KMS-11 (cell line): ENCODE measurements around the gene PAN3.

ENCODE experiments used
- H2AFZ ChIP-seq: fragments of 200-600 bp; sonication (generic); 2 replicates; pipeline ENCODE4 v1.6.1; 2016; ENCODE audit warnings: antibody characterized with exemption, mixed run types, low read depth
- H3K27ac ChIP-seq: fragments of 200-600 bp; sonication (generic); 2 replicates; pipeline ENCODE4 v1.6.1; 2016; ENCODE audit warnings: mild to moderate bottlenecking, mixed run types
- H3K27me3 ChIP-seq: fragments of 200-600 bp; sonication (generic); 2 replicates; pipeline ENCODE4 v1.6.1; 2017; ENCODE audit warnings: mild to moderate bottlenecking, low read depth, mixed run types, moderate library complexity; ENCODE audit not compliant: insufficient read depth
- H3K36me3 ChIP-seq: fragments of 200-600 bp; sonication (generic); 2 replicates; pipeline ENCODE4 v1.6.1; 2017; ENCODE audit warnings: mild to moderate bottlenecking, mixed run types; ENCODE audit not compliant: insufficient read depth
- H3K4me1 ChIP-seq: fragments of 200-600 bp; sonication (generic); 2 replicates; pipeline ENCODE4 v1.6.1; 2016; ENCODE audit warnings: mild to moderate bottlenecking, low read depth, mixed run types; ENCODE audit not compliant: poor library complexity, severe bottlenecking
- H3K4me2 ChIP-seq: fragments of 200-600 bp; sonication (generic); 2 replicates; pipeline ENCODE4 v1.7.0; 2016; ENCODE audit warnings: mild to moderate bottlenecking, mixed run types
- H3K4me3 ChIP-seq: fragments of 200-600 bp; sonication (generic); IDR thresholded peaks from 2 replicates; pipeline ENCODE4 v1.6.1; 2017; ENCODE audit warnings: low read depth, low read length, mixed read lengths; ENCODE audit not compliant: insufficient read depth
- H3K79me2 ChIP-seq: fragments of 200-600 bp; sonication (generic); 2 replicates; pipeline ENCODE4 v1.6.1; 2016; ENCODE audit warnings: low read depth, mixed run types; ENCODE audit not compliant: insufficient read depth
- H3K9ac ChIP-seq: fragments of 200-600 bp; sonication (generic); 2 replicates; pipeline ENCODE4 v1.6.1; 2016; ENCODE audit warnings: mild to moderate bottlenecking, mixed run types
- H4K20me1 ChIP-seq: fragments of 200-600 bp; sonication (generic); 2 replicates; pipeline ENCODE4 v1.6.1; 2016; ENCODE audit warnings: mild to moderate bottlenecking, mixed run types; ENCODE audit not compliant: insufficient read depth
- TF ChIP-seq, protein P1 (sequence below): fragments of 200-600 bp; sonication (generic); conservative IDR thresholded peaks from 2 replicates; pipeline ENCODE4 v1.6.1; 2017; ENCODE audit warnings: low read depth, mild to moderate bottlenecking, antibody characterized with exemption, low read length, moderate library complexity, mixed read lengths

Gene PAN3

DNA sequence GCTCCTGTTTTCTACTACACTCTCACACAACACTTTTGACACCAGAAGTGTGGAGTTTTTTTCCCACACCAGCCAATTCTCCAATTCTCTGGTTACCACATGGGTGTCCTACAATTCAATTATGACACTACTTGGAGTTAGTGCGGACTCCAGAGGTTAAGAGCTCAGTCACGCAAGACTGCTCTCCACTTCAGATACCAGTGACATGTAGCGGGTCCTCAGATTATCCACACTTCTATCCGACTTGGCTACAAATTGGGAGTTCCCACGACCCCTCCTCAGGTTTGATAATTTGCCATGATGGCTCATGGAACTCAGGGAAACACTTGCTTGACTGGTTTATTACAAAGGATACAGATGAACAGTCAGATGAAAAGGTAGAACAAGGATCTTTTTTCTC is 32.9 kb downstream of the PAN3 start:
- H3K27me3 ChIP-seq, result no peaks in the 10 kb centered on the region
- H3K36me3 ChIP-seq, result no peaks in the 10 kb centered on the region
- no peak overlapping the region for H3K9ac ChIP-seq
- no peak overlapping the region for H3K4me3 ChIP-seq
- no peak overlapping the region for H2AFZ ChIP-seq
- peaks cover 21% of the 10 kb centered on the region; the same call in 1 of the 2 replicates for H3K79me2 ChIP-seq
- H4K20me1 ChIP-seq, result no peaks in the 10 kb centered on the region; the same call in 1 of the 2 replicates
- TF ChIP-seq, protein P1, sequence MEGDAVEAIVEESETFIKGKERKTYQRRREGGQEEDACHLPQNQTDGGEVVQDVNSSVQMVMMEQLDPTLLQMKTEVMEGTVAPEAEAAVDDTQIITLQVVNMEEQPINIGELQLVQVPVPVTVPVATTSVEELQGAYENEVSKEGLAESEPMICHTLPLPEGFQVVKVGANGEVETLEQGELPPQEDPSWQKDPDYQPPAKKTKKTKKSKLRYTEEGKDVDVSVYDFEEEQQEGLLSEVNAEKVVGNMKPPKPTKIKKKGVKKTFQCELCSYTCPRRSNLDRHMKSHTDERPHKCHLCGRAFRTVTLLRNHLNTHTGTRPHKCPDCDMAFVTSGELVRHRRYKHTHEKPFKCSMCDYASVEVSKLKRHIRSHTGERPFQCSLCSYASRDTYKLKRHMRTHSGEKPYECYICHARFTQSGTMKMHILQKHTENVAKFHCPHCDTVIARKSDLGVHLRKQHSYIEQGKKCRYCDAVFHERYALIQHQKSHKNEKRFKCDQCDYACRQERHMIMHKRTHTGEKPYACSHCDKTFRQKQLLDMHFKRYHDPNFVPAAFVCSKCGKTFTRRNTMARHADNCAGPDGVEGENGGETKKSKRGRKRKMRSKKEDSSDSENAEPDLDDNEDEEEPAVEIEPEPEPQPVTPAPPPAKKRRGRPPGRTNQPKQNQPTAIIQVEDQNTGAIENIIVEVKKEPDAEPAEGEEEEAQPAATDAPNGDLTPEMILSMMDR, result no peak
- H3K27ac ChIP-seq, result no peak overlapping the region
- no peak overlapping the region for H3K4me2 ChIP-seq
- no peaks in the 10 kb centered on the region for H3K4me1 ChIP-seq

DNA sequence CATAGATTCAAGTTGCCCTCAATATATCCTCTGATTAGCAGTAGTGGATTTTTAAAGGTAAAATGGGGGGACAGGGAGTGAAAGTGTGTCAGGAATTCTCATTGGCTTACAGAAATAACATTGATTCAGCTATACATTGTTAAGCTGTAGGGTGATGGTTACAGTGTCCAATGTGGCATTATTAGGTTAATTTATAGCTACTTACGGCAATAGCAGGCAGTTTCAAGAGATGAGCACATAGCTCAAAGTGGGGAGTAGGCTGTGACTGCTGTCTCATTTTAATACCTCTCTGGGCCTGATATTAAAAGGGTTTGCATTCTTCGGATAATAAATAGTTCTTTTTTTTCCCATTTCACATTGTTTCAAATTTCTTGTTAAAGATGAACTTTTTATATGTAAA is 34.6 kb downstream of the PAN3 start:
- no peaks in the 10 kb centered on the region for H3K4me1 ChIP-seq
- H3K9ac ChIP-seq, result no peak overlapping the region
- no peaks in the 10 kb centered on the region for H3K27me3 ChIP-seq
- TF ChIP-seq, protein P1, result no peak
- no peaks in the 10 kb centered on the region for H3K36me3 ChIP-seq
- H3K27ac ChIP-seq, result no peak overlapping the region
- H3K79me2 ChIP-seq, result peaks cover 18% of the 10 kb centered on the region; the same call in 1 of the 2 replicates
- no peak overlapping the region for H3K4me2 ChIP-seq
- H3K4me3 ChIP-seq, result no peak overlapping the region
- H2AFZ ChIP-seq, result no peak overlapping the region
- H4K20me1 ChIP-seq, result no peaks in the 10 kb centered on the region; the same call in 1 of the 2 replicates

DNA sequence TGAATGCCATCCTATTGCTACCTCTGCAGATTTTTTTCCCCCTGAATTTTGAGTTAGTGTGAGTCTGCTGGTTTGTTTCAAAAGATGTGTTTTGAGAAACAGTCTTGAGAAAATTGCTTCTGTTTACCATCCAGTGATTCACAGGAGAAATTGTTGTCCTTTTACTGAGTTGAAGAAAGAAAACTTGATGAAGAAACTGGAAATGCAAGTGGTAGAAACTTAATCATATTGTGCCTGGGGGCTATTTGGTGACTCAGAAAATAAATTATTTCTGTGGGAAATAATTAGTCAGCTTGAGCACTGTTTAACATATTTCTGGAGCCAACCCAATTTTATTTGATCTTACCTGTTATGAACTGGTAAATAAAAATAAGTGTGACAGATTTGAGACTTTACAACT is 35.4 kb downstream of the PAN3 start:
- no peaks in the 10 kb centered on the region for H3K36me3 ChIP-seq
- no peaks in the 10 kb centered on the region; the same call in 1 of the 2 replicates for H4K20me1 ChIP-seq
- H3K27ac ChIP-seq, result no peak overlapping the region
- TF ChIP-seq, protein P1, result no peak
- H3K4me2 ChIP-seq, result no peak overlapping the region
- H3K79me2 ChIP-seq, result peaks cover 9% of the 10 kb centered on the region; the same call in 1 of the 2 replicates
- no peak overlapping the region for H3K9ac ChIP-seq
- no peak overlapping the region for H2AFZ ChIP-seq
- no peak overlapping the region for H3K4me3 ChIP-seq
- no peaks in the 10 kb centered on the region for H3K27me3 ChIP-seq
- H3K4me1 ChIP-seq, result no peaks in the 10 kb centered on the region

DNA sequence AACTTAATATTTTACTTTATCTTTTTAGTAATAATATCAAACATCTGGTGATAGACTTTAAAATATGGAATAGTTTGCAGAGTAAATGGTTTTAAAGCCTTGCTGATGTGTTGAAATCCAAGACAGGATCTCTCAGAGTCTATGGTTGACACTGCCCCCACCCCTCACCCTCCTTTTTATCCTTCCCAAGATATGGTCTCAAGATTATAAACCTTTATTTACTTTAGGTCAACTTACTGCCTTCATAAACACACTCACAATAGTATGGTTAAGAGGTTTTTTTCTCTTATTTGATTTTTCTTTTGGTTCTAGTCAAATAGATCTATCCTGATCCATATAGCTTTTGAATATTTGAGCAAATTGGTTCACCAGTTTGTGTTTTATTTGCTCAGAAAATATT is 39.0 kb downstream of the PAN3 start:
- no peaks in the 10 kb centered on the region; the same call in 1 of the 2 replicates for H4K20me1 ChIP-seq
- no peaks in the 10 kb centered on the region for H3K79me2 ChIP-seq
- H3K27ac ChIP-seq, result no peak overlapping the region
- H3K9ac ChIP-seq, result no peak overlapping the region
- no peaks in the 10 kb centered on the region for H3K36me3 ChIP-seq
- no peaks in the 10 kb centered on the region for H3K4me1 ChIP-seq
- H2AFZ ChIP-seq, result no peak overlapping the region
- TF ChIP-seq, protein P1, result no peak
- H3K4me2 ChIP-seq, result no peak overlapping the region
- H3K4me3 ChIP-seq, result no peak overlapping the region
- H3K27me3 ChIP-seq, result no peaks in the 10 kb centered on the region

DNA sequence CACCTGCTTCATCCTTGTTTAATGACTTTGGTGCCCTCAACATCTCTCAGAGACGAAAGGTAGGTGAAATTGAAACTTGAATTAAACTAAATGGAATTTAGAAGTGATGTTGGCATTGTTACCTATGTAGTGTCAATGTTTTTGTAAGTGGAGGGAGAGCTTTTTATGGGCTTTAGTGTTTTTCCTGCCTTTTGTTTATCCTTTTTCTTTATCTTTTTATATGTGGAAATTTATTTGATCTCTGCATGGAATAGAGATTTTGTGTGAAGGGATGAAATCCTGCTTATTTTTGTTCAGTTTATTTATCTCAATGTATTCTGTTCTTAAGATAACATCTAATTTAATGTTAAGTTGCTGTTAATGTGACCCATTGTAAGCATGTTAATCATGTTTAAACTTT is 39.5 kb downstream of the PAN3 start:
- Histone ChIP-seq H3K9ac (no peak overlapping the region), H3K27me3 (no peaks in the 10 kb centered on the region), H3K4me3 (no peak overlapping the region), H3K27ac (no peak overlapping the region), H3K4me1 (no peaks in the 10 kb centered on the region), H4K20me1 (no peaks in the 10 kb centered on the region), H3K79me2 (no peaks in the 10 kb centered on the region), H2AFZ (no peak overlapping the region), H3K4me2 (no peak overlapping the region), H3K36me3 (no peaks in the 10 kb centered on the region)
- TF ChIP-seq, protein P1, result no peak
